HG03457 (cell line): ENCODE data around the gene SUV39H1.
A peak's percentile ranks its signal among the peaks of the same experiment; 100 is the strongest.
"Not testable (repeated sequence)": the region's sequence is repeated elsewhere in the genome, so short reads cannot be mapped to it uniquely, and the experiment has no call there.

Experiments used
- ATAC-seq: cut with Tn5 transposase; IDR thresholded peaks from one replicate; pipeline ENCODE4 v1.9.1; 2021; ENCODE audit warnings: moderate number of reproducible peaks; ENCODE audit not compliant: unreplicated experiment

Gene SUV39H1, protein sequence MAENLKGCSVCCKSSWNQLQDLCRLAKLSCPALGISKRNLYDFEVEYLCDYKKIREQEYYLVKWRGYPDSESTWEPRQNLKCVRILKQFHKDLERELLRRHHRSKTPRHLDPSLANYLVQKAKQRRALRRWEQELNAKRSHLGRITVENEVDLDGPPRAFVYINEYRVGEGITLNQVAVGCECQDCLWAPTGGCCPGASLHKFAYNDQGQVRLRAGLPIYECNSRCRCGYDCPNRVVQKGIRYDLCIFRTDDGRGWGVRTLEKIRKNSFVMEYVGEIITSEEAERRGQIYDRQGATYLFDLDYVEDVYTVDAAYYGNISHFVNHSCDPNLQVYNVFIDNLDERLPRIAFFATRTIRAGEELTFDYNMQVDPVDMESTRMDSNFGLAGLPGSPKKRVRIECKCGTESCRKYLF

DNA sequence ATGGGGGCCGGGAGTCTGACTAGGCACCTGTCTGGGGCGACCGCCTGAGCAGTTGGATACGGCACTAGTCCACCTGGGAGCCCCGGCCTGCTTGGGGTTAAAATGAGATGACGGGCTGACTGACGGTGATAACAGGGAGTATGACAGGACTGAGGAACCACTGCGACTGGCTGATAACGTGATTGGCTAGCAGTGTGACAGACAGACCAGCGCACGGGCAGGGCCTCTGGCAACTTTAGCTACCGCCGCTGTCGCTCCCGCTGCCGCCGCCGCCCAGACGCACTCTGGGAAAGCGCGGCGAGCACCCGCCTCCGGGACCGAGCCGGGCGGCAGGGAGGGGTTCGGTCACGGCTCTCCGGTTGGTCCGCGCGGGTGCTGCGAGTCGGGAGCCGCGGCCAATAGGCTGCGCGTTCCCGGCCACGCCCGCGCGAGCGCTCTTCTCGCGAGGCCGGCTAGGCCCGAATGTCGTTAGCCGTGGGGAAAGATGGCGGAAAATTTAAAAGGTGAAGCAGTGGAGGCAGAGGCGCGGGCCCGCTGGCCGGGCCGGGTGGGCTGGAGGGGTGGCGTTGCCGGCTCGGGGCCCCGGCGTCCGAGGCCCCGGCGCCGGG lies at the start of gene SUV39H1:
Gene SUV39H1, plus strand, starts transcription at position 434 of the 608 bp plus-strand sequence. Its CDS starts 51 bp downstream, at position 485.
- ATAC-seq: peak; percentile 89

DNA sequence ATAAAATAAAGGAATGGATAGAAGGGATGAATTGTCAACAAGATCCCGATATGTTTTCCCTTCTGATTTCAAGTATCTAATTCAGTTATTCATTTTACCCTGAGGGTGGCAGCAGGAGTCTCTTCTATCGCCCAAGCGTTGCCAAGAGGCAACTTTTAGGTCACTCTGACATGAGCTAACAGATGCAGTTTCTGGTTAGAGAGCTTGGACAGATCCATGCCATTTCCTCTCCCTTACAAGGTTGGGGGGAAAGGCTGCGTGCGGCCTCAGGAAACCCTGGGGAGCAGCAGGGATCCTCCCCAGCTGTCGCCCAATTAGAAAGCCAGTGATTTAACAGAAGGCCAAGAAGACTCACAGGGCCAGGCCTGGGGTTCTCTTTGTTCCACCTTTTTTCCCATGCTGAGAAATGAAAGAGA lies 48.2 kb upstream of the SUV39H1 start:
- no peak for ATAC-seq

DNA sequence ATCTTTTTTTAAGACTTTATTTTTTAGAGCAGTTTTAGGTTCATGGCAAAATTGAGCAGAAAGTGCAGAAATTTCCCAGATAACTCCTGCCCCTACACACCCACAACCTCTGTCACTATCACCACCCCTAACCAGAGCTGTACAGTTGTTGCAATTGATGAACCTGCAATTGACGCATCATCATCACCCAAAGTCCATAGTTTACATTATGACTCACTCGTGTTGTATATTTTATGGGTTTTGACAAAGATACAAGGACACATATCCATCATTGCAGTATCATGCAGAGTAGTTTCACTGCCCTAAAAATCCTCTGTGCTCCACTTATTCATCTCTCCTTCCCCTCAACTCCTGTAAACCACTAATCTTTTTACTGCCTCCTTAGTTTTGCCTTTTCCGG lies 47.4 kb upstream of the SUV39H1 start:
- ATAC-seq: no peak

DNA sequence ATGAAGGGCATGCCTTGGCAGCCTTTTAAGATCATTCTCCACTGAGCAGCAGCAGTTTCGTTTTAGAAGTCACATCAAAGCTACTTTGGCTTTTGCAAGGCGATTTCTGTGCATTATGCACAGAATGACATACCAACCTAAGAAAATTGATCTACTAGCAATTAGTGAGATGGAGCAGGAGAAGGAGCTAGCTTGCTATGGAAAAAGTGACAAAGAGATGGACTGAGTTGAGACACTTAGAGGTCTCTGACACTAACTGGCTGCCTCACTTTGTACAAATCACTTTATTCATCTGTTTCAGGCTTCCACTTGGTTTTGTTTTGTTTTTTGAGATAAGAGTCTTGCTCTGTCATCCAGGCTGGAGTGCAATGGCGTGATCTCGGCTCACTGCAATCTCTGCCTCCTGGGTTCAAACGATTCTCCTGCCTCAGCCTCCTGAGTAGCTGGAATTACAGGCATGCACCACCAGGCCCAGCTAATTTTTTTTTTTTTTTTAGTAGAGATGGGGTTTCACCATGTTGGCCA lies 44.4 kb upstream of the SUV39H1 start:
- ATAC-seq: not testable (repeated sequence)

DNA sequence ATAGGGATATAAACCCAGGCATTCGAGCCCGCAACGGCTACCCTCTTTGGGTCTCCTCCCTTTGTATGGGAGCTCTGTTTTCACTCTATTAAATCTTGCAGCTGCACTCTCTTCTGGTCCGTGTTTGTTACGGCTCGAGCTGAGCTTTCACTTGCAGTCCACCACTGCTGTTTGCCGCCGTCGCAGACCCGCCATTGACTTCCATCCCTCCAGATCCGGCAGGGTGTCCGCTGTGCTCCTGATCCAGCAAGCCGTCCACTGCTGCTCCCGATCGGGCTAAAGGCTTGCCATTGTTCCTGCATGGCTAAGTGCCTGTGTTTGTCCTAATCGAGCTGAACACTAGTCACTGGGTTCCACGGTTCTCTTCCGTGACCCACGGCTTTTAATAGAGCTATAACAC lies 41.8 kb upstream of the SUV39H1 start:
- ATAC-seq: not testable (repeated sequence)

DNA sequence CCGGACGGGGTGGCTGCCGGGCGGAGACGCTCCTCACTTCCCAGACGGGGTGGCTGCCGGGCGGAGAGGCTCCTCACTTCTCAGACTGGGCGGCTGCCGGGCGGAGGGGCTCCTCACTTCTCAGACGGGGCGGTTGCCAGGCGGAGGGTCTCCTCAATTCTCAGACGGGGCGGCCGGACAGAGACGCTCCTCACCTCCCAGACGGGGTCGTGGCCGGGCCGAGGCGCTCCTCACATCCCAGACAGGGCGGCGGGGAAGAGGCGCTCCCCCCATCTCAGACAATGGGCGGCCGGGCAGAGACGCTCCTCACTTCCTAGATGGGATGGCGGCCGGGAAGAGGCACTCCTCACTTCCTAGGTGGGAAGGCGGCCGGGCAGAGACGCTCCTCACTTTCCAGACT lies 36.8 kb upstream of the SUV39H1 start:
- ATAC-seq: not testable (repeated sequence)

DNA sequence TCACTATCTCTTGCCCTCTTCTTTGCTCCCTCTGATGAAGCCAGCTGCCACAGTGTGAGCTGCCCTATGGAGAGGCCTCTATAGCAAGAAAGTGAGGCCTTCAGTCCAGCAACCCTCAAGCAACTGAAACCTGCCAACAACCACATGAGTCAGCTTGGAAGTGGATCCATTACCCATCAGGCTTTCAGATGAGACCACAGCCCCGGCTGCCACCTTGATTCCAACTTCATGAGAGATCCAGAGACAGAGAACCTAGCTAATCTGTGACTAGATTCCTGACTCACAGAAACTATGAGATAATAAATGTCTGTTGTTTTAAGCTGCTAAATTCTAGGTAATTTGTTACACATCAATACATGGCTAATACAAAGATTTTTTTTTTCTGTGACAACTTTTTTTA lies 33.3 kb upstream of the SUV39H1 start:
- no peak for ATAC-seq

DNA sequence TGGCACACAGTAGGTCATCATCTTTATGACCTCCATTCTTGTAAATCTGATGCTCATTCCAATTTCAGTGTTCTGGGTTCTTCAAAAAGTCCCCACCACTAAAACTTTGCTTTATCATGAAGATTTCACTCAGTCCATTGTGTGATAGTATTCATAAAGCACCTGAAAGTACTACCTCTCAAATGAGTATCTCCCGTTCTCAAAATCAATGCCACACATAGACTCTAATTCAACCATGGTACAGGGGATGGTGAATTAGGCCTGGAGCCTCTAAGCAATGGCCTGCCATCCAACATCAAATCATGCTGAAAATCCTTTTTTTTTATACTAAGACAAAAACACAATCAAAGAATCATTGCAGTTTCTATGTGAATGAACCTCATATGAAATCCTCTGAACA lies 32.4 kb upstream of the SUV39H1 start:
- no peak for ATAC-seq

DNA sequence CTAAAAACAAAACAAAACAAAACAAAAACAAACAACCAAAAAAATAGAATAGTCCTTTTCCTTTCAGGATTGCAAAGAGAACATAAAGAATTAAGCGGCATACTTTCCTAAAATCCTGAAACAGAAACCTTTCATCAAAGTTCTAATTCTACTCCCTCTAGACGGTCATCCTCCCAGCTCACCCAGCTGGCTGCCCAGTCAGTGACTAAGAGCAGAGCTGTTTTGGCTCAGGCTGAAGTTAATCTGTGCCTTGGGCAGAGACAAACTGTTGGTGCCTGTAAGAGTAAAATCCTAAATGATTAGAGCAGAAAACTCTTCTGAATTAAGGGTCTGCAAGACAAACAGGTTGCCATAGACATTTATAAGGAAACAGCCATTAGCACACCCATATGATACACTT lies 30.5 kb upstream of the SUV39H1 start:
- no peak for ATAC-seq

DNA sequence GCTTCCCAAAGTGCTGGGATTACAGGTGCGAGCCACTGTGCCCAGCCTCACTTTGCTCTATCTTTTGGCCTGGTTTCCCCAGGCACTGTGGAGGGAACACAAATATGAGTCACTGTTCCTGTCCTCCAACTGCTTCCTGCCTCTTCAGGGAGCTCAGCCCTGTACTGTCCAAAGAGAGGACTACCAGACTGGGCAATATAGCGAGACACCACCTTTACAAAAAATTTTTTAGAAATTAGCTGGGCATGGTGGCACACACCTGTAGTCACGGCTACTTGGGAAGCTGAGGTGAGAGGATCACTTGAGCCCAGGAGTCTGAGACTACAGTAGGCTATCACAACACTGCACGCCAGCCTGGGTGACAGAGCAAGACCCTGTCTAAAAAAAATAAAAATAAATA lies 29.9 kb upstream of the SUV39H1 start:
- ATAC-seq: no peak

DNA sequence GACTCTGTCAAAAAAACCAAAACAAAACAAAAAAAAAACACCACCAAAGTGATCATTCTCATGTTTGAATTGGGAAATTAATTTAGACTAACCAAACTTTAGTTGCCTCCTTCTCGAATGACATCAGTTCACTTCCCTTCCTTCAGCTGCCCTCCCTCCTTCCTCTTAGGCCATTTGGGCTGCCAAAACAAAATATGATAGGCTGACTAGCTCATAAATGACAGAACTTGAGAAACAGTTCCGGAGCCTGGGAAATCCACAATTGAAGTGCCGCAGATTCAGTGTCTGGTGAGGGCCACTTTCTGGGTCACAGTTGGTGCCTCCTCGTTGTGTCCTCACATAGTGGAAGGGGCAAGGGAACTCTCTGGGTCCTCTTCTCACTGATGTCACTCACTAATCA lies 29.0 kb upstream of the SUV39H1 start:
- ATAC-seq: no peak

DNA sequence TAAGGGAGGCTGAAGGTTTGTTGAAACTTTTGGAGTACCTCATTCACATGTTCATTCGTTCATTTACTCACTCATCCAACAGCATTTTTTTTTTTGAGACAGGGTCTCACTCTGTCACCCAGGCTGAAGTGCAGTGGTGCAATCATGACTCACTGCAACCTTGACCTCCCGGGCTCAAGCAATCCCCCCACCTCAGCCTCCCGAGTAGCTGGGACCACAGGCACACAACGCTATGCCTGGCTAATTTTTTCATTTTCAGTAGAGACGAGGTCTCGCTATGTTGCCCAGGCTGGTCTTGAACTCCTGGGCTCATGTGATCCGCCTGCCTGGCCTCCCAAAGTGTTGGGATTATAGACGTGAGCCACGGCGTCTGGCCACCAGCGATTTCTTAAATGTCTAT lies 28.3 kb upstream of the SUV39H1 start:
- not testable (repeated sequence) for ATAC-seq

DNA sequence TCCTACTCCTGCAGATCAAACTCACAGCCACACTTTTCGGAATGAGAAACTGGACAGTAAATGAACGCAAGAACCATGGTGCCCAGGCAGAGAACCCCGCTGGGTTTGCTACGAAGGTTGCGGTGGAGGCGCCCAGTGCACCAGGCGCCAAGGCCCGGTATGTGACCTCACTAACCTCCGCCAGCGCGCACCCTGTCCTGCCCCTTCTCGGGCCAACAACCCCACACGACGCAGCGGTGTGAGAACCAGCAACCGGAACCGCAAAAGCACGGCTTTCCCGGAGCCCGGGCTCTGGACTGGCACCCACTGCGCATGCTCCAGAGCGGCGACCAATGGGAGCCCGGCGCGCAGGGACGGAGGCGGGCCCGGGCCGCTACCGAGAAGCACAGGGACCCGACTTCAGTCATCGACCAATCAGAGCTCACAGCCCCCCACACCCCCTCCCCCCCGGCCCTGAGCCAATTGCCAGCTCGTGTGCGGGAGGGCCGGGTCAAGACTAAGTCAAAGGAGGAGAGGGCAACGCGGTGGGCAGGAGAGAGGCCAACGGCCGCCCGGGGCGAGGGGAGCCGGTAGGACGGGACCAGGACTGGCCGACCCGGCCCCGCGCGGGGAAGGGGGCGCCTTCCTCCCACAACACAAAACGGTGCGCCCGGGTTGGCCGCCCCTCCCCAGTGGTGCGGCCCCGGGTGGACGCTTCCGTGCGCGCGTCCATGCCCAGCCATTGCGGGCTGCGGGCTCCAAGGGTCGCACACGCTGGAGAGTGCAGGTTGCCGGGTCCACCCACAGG lies 20.2 kb upstream of the SUV39H1 start:
- peak; percentile 80 for ATAC-seq

DNA sequence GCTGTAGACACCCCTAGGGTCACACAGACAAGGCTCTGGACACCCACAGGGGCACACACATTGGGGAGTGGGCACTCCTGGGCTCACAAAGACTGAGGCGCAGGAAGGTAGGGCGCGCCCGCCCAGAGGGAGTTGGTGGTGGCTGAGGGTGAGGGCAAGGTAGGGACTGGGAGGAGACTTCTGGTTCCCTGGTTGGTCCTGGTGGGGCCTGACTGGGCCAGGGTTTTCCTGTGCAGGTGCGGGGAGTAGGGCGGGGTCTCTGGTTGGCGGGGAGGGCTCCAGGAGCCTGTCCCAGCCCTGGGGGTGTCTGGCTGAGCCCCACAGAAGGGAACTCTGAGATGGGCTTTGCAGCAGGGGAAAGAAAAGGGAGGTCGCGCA lies 19.7 kb upstream of the SUV39H1 start:
- ATAC-seq: peak; percentile 7

DNA sequence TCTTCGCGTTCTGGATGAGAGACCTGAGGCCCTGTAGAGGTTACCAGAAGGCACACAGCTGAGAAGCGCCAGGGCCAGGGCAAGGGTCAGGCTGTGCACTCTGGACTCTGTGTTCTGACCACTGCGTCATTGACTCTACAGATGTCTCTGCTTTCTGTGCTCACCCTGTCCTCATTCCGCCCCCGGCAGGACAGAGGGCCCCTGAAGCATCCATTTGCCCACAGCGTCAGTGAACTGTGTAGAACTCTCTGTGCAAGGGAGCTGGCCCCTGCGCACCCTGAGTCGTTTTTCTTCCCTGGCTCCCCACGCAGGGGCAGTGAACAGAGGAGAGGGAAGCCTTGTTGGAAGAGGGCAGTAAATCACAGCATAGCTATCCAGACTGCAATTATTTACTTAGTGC lies 19.0 kb upstream of the SUV39H1 start:
- ATAC-seq: no peak

DNA sequence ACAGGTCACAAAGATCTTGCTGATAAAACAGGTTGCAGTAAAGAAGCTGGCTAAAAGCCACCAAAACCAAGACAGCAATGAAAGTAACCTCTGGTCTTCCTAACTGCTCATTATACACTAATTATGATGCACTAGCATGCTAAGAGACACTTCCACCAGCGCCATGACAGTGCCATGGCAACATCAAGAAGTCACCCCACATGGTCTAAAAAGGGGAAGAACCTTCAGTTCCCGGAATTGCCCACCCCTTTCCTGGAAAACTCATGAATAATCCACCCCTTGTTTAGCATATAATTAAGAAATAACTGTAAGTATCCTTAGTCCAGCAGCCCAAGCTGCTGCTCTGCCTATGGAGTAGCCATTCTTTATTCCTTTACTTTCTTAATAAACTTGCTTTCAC lies 16.1 kb upstream of the SUV39H1 start:
- ATAC-seq: not testable (repeated sequence)

DNA sequence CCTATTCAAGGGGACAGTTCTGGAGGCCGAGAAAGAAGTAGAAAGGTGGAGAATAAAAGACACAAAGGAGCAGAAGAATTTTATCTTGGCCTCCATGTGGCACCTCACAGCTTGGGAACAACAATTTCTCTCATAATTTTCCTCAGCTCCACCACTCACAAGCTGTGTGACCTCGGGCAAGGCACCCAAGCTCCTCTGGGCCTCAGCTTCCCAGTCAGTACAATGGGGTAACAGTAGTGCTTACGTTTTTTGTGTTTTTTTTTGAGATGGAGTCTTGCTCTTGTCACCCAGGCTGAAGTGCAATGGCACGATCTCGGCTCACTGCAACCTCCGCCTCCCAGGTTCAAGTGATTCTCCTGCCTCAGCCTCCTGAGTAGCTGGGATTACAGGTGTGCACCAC lies 15.6 kb upstream of the SUV39H1 start:
- not testable (repeated sequence) for ATAC-seq

DNA sequence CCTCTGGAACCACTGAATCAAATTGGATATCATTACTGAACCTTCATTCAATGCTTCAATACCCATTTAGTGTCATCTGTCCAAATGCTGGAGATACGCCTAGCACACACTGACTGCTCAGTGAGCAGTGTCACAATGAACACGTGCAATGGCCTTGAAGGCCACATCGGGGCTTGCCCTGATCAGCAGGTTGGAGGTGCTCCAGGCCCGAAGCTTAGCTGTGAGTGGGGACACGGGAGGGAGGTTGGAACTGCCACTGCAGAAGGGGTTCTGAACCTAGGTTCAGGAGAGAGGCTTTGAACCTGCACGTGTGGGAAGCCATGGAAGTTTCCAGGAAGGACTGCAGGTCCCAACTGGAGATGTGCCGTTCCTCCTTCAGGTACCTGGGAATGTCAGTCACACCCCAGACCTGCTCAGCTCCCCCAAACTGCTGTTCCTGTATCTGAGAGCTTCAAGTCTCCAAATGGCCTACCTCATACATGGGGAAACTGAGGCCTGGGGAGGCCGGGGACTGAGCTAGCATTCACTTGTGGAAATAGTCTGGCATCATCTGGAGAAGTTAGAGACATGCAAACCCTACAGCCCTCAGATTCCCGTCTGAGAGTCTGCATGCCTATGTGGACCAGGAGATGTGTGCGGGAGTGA lies 14.9 kb upstream of the SUV39H1 start:
- no peak for ATAC-seq

DNA sequence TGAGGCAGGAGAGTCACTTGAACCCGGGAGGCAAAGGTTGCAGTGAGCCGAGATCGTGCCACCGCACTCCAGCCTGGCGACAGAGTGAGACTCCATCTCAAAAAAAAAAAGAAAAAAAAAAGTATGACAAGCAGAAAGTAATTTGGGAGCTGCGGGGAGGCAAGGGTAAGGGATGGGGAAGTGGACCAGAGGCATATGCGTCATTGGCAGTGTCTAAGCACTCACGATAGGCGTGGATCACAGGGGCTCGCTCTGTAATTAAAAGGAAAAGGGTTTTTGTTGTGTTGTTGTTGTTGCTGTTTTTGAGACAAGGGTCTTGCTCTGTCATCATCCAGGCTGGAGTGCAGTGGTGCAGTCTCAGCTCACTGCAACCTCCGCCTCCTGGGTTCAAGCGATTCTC lies 13.7 kb upstream of the SUV39H1 start:
- ATAC-seq: not testable (repeated sequence)

DNA sequence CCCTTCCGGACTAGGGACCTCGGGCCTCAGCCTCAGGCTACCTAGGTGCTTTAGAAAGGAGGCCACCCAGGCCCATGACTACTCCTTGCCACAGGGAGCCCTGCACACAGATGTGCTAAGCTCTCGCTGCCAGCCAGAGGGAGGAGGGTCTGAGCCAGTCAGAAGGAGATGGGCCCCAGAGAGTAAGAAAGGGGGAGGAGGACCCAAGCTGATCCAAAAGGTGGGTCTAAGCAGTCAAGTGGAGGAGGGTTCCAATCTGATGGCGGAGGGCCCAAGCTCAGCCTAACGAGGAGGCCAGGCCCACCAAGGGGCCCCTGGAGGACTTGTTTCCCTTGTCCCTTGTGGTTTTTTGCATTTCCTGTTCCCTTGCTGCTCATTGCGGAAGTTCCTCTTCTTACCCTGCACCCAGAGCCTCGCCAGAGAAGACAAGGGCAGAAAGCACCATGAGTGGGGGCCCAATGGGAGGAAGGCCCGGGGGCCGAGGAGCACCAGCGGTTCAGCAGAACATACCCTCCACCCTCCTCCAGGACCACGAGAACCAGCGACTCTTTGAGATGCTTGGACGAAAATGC lies 13.0 kb upstream of the SUV39H1 start, which contains the start of gene WAS:
Gene WAS, plus strand, starts transcription at position 389 of the 572 bp plus-strand sequence. Its CDS starts 55 bp downstream, at position 444.
- ATAC-seq: no peak
